Uterus (tissue), 2 donors: ENCODE measurements around the gene DOCK4.

ENCODE experiments used
- POLR2A ChIP-seq, 2 donors: fragments of 450-650 bp; IDR thresholded peaks; one replicate each; pipeline ENCODE4 v1.6.1; 2016; ENCODE audit warnings: antibody characterized with exemption in 2 of 2, mild to moderate bottlenecking in 1 of 2, moderate library complexity in 1 of 2
- TF ChIP-seq, protein P1 (sequence below), 4 experiments: fragments of 200-600 bp in 2 of 4; fragments of 450-650 bp in 2 of 4; sonication (generic) in 2 of 4; IDR thresholded peaks; one replicate each; pipeline ENCODE4 v1.5.1; 2016 to 2019; ENCODE audit warnings: antibody characterized with exemption in 4 of 4, mild to moderate bottlenecking in 2 of 4, moderate library complexity in 1 of 4

DNA sequence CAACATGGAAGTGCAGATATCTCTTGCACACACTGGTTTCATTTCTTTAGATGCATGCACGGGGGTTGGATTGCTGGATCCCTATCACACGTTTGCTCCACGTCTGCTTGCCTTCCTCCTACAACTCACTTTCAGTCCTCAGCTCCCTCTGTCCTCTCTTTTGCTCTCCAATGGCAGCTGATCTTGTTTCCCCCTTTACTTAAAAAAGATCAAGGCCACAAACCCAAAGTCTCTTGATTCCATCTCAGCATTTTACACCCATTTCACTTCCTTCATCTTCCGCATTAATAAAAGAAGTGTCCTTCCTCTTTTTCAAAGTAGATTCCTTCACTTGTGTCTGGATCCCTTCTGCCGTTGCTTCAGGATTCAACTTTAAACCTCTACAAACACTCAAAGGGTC, 245.2 kb downstream of the DOCK4 start:
- TF ChIP-seq, protein P1, sequence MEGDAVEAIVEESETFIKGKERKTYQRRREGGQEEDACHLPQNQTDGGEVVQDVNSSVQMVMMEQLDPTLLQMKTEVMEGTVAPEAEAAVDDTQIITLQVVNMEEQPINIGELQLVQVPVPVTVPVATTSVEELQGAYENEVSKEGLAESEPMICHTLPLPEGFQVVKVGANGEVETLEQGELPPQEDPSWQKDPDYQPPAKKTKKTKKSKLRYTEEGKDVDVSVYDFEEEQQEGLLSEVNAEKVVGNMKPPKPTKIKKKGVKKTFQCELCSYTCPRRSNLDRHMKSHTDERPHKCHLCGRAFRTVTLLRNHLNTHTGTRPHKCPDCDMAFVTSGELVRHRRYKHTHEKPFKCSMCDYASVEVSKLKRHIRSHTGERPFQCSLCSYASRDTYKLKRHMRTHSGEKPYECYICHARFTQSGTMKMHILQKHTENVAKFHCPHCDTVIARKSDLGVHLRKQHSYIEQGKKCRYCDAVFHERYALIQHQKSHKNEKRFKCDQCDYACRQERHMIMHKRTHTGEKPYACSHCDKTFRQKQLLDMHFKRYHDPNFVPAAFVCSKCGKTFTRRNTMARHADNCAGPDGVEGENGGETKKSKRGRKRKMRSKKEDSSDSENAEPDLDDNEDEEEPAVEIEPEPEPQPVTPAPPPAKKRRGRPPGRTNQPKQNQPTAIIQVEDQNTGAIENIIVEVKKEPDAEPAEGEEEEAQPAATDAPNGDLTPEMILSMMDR (IDR thresholded peaks at IDR 0.05) = no peak
- TF ChIP-seq POLR2A (IDR thresholded peaks at IDR 0.05) = no peak
